Prostate gland (tissue), 2 donors: ENCODE results near the gene SLC38A1.

Source experiments
- CTCF ChIP-seq, 4 experiments: fragments of 200-600 bp in 2 of 4; fragments of 450-650 bp in 2 of 4; sonication (generic) in 2 of 4; IDR thresholded peaks; 1 replicate in 3 of 4; 2 replicates in 1 of 4; pipeline ENCODE4 v1.5.1; 2016 to 2019; ENCODE audit warnings: antibody characterized with exemption in 4 of 4, mild to moderate bottlenecking in 2 of 4, moderate library complexity in 2 of 4
- POLR2A ChIP-seq: fragments of 450-650 bp; IDR thresholded peaks from one replicate; pipeline ENCODE4 v1.6.1; 2016; ENCODE audit warnings: antibody characterized with exemption, mild to moderate bottlenecking

- TF ChIP-seq POLR2A (no peak), CTCF (IDR thresholded peaks at IDR 0.05) (no peak)
These were observed 7.9 kb upstream of the SLC38A1 start for GRCh38 chr12:46276756-46277155.
